Astrocyte (in vitro differentiated cells and primary cell): ENCODE data around the gene PRKD1.
"Not testable (repeated sequence)": the region's sequence is repeated elsewhere in the genome, so short reads cannot be mapped to it uniquely, and the experiment has no call there.

Experiments used
- EZH2 ChIP-seq: IDR thresholded peaks from 2 replicates; pipeline ENCODE4 v1.6.1; 2012; ENCODE audit warnings: mild to moderate bottlenecking, low read length, inconsistent platforms; ENCODE audit not compliant: insufficient read depth
- TF ChIP-seq, protein P1 (sequence below): IDR thresholded peaks from 2 replicates; pipeline ENCODE4 v1.5.1; 2011; ENCODE audit warnings: low read depth, mild to moderate bottlenecking, inconsistent platforms, low read length, moderate library complexity; ENCODE audit not compliant: insufficient read depth

DNA sequence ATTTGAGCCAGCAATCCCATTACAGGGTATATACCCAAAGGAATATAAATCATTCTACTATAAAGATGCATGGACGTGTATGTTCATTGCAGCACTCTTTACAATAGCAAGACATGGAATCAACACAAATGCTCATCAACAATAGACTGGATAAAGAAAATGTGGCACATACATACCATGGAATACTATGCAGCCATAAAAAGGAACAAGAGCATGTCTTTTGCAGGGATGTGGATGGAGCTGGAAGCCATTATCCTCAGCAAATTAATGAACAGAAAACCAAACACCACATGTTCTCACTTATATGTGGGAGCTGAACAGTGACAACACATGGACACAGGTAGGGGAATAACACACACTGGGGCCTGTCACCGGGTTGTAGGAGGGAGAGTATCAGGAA lies 238.1 kb downstream of the PRKD1 start:
- TF ChIP-seq, protein P1, sequence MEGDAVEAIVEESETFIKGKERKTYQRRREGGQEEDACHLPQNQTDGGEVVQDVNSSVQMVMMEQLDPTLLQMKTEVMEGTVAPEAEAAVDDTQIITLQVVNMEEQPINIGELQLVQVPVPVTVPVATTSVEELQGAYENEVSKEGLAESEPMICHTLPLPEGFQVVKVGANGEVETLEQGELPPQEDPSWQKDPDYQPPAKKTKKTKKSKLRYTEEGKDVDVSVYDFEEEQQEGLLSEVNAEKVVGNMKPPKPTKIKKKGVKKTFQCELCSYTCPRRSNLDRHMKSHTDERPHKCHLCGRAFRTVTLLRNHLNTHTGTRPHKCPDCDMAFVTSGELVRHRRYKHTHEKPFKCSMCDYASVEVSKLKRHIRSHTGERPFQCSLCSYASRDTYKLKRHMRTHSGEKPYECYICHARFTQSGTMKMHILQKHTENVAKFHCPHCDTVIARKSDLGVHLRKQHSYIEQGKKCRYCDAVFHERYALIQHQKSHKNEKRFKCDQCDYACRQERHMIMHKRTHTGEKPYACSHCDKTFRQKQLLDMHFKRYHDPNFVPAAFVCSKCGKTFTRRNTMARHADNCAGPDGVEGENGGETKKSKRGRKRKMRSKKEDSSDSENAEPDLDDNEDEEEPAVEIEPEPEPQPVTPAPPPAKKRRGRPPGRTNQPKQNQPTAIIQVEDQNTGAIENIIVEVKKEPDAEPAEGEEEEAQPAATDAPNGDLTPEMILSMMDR = not testable (repeated sequence)
- TF ChIP-seq EZH2 = not testable (repeated sequence)
